ENCODE data around the gene VILL. TPM values are rescaled to one million over a fixed set of nuclear protein-coding genes. Genes with fewer than 3 reads are reported as not detected.
"Not testable (repeated sequence)": the region's sequence is repeated elsewhere in the genome, so short reads cannot be mapped to it uniquely, and the experiment has no call there.

VILL gene
- polyA plus RNA-seq, 1 of the 3 experiments (the other 2 are of a cell fraction): 8.8 TPM

GRCh38 chr3:38032328-38032865, 41.8 kb downstream of the VILL start:
- ChIA-PET CTCF (interaction anchor here (1.0 to 1.1 kb wide), 2 partner anchors 35 to 157 kb away, joined by 3 read pairs; no protein-coding TSS in a partner anchor), POLR2A (no interaction called here)
- H4K20me1 ChIP-seq (ENCODE audit: insufficient read depth): peaks cover 2% of the 10 kb centered on the region; the same call in 1 of the 2 replicates
- TF ChIP-seq SIN3A (IDR thresholded peaks at IDR 0.05; ENCODE audit: borderline replicate concordance, low read depth, low read length) (no peak), SMC3 (IDR thresholded peaks at IDR 0.05; ENCODE audit: low read depth, low read length) (no peak), TAF1 (IDR thresholded peaks at IDR 0.05; ENCODE audit: borderline replicate concordance, low read depth, low read length) (no peak), PBX3 (IDR thresholded peaks at IDR 0.05) (no peak), NRF1 (IDR thresholded peaks at IDR 0.05; ENCODE audit: low read depth, low read length) (no peak), GABPA (IDR thresholded peaks at IDR 0.05; ENCODE audit: low read depth) (no peak), USF1 (IDR thresholded peaks at IDR 0.05; ENCODE audit: borderline replicate concordance, low read depth) (no peak), GATA2 (CRISPR knock-in tag; IDR thresholded peaks at IDR 0.05) (no peak), MAX (IDR thresholded peaks at IDR 0.05; ENCODE audit: low read depth) (no peak), REST (IDR thresholded peaks at IDR 0.05; ENCODE audit: low read depth, low read length) (no peak), EP300 (IDR thresholded peaks at IDR 0.05; ENCODE audit: borderline replicate concordance in 1 of 2, low read depth in 1 of 2, low read length in 1 of 2) (no peak), USF2 (IDR thresholded peaks at IDR 0.05; ENCODE audit: borderline replicate concordance, low read depth, low read length) (no peak), FOXJ3 (CRISPR knock-in tag; IDR thresholded peaks at IDR 0.05) (no peak), IRF3 (IDR thresholded peaks at IDR 0.05; ENCODE audit: low read depth, low read length) (no peak), POLR2AphosphoS5 (IDR thresholded peaks at IDR 0.05; ENCODE audit: low read depth, low read length) (no peak), NFIC (IDR thresholded peaks at IDR 0.05; ENCODE audit: borderline replicate concordance) (no peak), JUND (IDR thresholded peaks at IDR 0.05) (no peak)
- H3K4me1 ChIP-seq (ENCODE audit: control insufficient read depth in 1 of 2, insufficient read depth in 2 of 2, low read depth in 1 of 2, low read length in 1 of 2): peaks cover 13 to 17% of the 10 kb centered on the region in 2 experiments; a peak in 3 of 4 replicates
- H3K4me2 ChIP-seq: no peak overlapping the region
- H3K9me2 ChIP-seq: no peaks in the 10 kb centered on the region
- no peak overlapping the region for H3K9ac ChIP-seq
- no peak overlapping the region for H2AFZ ChIP-seq (ENCODE audit: low read depth)
- H3K27ac ChIP-seq (ENCODE audit: low read depth in 2 of 2, low read length in 1 of 2): no peak overlapping the region
- WGBS (ENCODE audit: low lambda C conversion rate): 92% methylated on average over 1 of the region's 1 CpG
- DNase-seq: no peak
- no peaks in the 10 kb centered on the region for H3K36me3 ChIP-seq (replicated peaks in 1 of 2; ENCODE audit: control insufficient read depth in 1 of 2, insufficient read depth in 2 of 2, low read length in 1 of 2)
- no peaks in the 10 kb centered on the region for H3F3A ChIP-seq (replicated peaks; ENCODE audit: insufficient read depth)
- no peaks in the 10 kb centered on the region for H3K27me3 ChIP-seq (ENCODE audit: insufficient read depth)
- no peaks in the 10 kb centered on the region for H3K9me3 ChIP-seq
- H3K79me2 ChIP-seq (ENCODE audit: insufficient read depth): peaks cover 3% of the 10 kb centered on the region; the same call in 1 of the 2 replicates
- H3K4me3 ChIP-seq (ENCODE audit: low read depth in 2 of 2, low read length in 1 of 2): no peak overlapping the region

- WGBS (ENCODE audit: low lambda C conversion rate): 86% methylated on average over 5 of the region's 7 CpGs
Measured at GRCh38 chr3:38033586-38033985, 43.0 kb downstream of the VILL start.

More at GRCh38 chr3:38033586-38033985, 43.0 kb downstream of the VILL start:
- H3K79me2 ChIP-seq (ENCODE audit: insufficient read depth); POLR2A ChIA-PET; H4K20me1 ChIP-seq (ENCODE audit: insufficient read depth); H3K4me3 ChIP-seq (ENCODE audit: low read depth in 2 of 2, low read length in 1 of 2); H3K27me3 ChIP-seq (ENCODE audit: insufficient read depth); H3F3A ChIP-seq (replicated peaks; ENCODE audit: insufficient read depth); DNase-seq; H3K9me3 ChIP-seq; H2AFZ ChIP-seq (ENCODE audit: low read depth); H3K27ac ChIP-seq (ENCODE audit: low read depth in 2 of 2, low read length in 1 of 2); H3K9ac ChIP-seq; H3K4me2 ChIP-seq; CTCF ChIA-PET; H3K36me3 ChIP-seq (replicated peaks in 1 of 2; ENCODE audit: control insufficient read depth in 1 of 2, insufficient read depth in 2 of 2, low read length in 1 of 2); H3K9me2 ChIP-seq: not testable (repeated sequence)
- H3K4me1 ChIP-seq (ENCODE audit: control insufficient read depth in 1 of 2, insufficient read depth in 2 of 2, low read depth in 1 of 2, low read length in 1 of 2): peaks cover 12 to 17% of the 10 kb centered on the region in 2 experiments; a peak in 3 of 4 replicates

Measured in SK-N-SH (cell line).